GM10248 (cell line): ENCODE measurements around the gene RTKN2.

ENCODE experiments used
- CTCF ChIA-PET: fragments of 300-600 bp; sonication (Branson Sonifier 250); formaldehyde crosslinking; extraction: SDS; loops from one replicate; lab custom pipeline; 2021; ENCODE audit warnings: antibody characterized with exemption; lab: Yijun Ruan, JAX
- POLR2A ChIA-PET: fragments of 350-650 bp; sonication (Branson Sonifier 250); formaldehyde crosslinking; extraction: SDS; loops from one replicate; lab custom pipeline; 2020; ENCODE audit warnings: antibody characterized with exemption; lab: Yijun Ruan, JAX
- DNase-seq: peaks from one replicate; pipeline ENCODE4 v3.0.0; 2012; ENCODE audit errors: extremely low spot score
- TF ChIP-seq, protein P1 (sequence below): IDR thresholded peaks from 2 replicates; pipeline ENCODE4 v1.5.1; 2012; ENCODE audit warnings: mild to moderate bottlenecking, low read depth; ENCODE audit errors: extremely low read depth, missing control alignments, control extremely low read depth

RTKN2 gene

DNA sequence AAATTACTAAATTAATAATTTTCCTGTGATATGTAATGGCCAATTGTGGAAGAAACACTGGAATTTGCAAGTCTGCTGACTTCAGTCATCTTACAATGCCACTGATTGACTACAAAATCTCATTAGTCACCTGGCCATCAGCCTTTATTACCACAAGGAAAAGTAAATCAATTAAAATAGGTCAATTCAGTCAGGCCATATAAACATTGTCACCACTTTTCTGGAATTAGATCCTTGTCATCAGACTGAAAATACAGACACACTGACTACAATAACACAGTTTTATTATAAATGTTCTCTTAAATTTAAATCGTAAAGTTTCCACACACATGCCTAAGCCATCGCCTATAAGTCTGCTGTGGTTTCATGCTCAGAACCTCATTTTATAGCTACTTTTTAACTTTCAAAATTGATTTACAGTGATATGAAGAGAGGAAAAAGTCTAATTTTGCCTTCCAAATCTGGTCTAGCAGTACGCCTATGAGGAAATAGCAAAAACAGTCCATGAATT, 54.2 kb downstream of the RTKN2 start:
- POLR2A ChIA-PET = no interaction called here
- DNase-seq = no peak
- CTCF ChIA-PET = interaction anchor here (1.5 kb wide), 1 partner anchor 10 kb away, joined by 5 read pairs; no protein-coding TSS in a partner anchor
- TF ChIP-seq, protein P1, sequence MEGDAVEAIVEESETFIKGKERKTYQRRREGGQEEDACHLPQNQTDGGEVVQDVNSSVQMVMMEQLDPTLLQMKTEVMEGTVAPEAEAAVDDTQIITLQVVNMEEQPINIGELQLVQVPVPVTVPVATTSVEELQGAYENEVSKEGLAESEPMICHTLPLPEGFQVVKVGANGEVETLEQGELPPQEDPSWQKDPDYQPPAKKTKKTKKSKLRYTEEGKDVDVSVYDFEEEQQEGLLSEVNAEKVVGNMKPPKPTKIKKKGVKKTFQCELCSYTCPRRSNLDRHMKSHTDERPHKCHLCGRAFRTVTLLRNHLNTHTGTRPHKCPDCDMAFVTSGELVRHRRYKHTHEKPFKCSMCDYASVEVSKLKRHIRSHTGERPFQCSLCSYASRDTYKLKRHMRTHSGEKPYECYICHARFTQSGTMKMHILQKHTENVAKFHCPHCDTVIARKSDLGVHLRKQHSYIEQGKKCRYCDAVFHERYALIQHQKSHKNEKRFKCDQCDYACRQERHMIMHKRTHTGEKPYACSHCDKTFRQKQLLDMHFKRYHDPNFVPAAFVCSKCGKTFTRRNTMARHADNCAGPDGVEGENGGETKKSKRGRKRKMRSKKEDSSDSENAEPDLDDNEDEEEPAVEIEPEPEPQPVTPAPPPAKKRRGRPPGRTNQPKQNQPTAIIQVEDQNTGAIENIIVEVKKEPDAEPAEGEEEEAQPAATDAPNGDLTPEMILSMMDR = no peak

- TF ChIP-seq, protein P1 = no peak
- ChIA-PET CTCF (interaction anchor here (1.0 to 2.4 kb wide), 3 partner anchors 8 to 309 kb away, joined by 3 to 5 read pairs (median 5); no protein-coding TSS in a partner anchor), POLR2A (no interaction called here)
- no peak for DNase-seq
Observed at GRCh38 chr10:62205750-62206399, 62.8 kb downstream of the RTKN2 start.

DNA sequence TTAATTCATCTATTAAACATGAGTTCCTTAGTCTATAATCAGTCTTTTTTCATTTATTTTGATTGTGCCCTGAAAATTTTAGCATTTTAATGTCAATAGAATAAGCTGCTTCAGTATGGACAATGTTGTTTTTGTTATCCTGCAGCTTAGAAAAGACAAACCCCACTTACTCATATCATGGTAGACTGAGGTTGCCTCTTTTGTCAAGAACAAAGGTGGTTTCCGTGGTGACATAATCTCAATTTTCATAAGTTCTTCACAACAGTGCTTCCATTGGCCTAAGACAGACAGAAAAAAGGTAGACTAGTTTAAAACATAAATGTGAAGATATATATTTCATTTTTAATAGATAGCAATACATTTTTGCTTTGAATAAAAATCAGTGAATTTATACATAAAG, 69.1 kb downstream of the RTKN2 start:
- DNase-seq = no peak
- ChIA-PET CTCF (no interaction called here), POLR2A (no interaction called here)
- TF ChIP-seq, protein P1 = no peak

GRCh38 chr10:62196528-62196927, 72.1 kb downstream of the RTKN2 start:
- no peak for DNase-seq
- TF ChIP-seq, protein P1 = no peak
- POLR2A ChIA-PET = interaction anchor here (0.7 kb wide), 1 partner anchor 1333 kb away, joined by 3 read pairs; no protein-coding TSS in a partner anchor
- CTCF ChIA-PET = no interaction called here

DNA sequence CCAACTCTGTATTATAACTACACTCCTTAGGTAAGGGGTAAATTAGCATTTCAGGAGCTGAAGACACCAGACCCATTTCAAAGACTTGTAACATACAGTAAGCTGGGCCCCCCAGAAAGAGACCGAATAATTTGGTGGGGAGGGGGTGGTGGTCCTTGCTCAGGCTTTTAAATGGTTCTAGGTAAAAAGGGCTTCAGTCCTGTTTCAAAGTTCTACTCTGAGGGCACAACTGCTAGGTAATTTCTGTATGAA, 73.0 kb downstream of the RTKN2 start:
- POLR2A ChIA-PET = no interaction called here
- CTCF ChIA-PET = no interaction called here
- no peak for DNase-seq
- TF ChIP-seq, protein P1 = no peak

GRCh38 chr10:62194924-62195674, 73.5 kb downstream of the RTKN2 start:
- DNase-seq = no peak
- POLR2A ChIA-PET = no interaction called here
- CTCF ChIA-PET = no interaction called here
- TF ChIP-seq, protein P1 = no peak
